HEK293 (cell line): ENCODE measurements around the gene CTF1.

Experiments used
- CTCF ChIA-PET: fragments of 350-600 bp; formaldehyde crosslinking; extraction: SDS; loops from one replicate; lab custom pipeline; 2021; ENCODE audit warnings: antibody characterized with exemption; lab: Yijun Ruan, JAX
- POLR2A ChIA-PET: fragments of 300-600 bp; formaldehyde crosslinking; extraction: SDS; loops from one replicate; lab custom pipeline; 2020; ENCODE audit warnings: antibody characterized with exemption, inconsistent platforms; lab: Yijun Ruan, JAX
- H3K27ac ChIP-seq: fragments of 200-500 bp; sonication (Bioruptor generic); 2 replicates; pipeline ENCODE4 v1.5.1; 2014; ENCODE audit warnings: low read depth, low read length, control low read depth, inconsistent platforms; ENCODE audit errors: extremely low read depth
- H3K36me3 ChIP-seq, 2 experiments: fragments of 200-500 bp in 1 of 2; sonication (Bioruptor generic) in 1 of 2; 1 replicate in 1 of 2; 2 replicates in 1 of 2; pipeline ENCODE4 v1.5.1; 2014 to 2017; ENCODE audit warnings: inconsistent platforms in 2 of 2, low read length in 2 of 2; ENCODE audit not compliant: control insufficient read depth in 2 of 2, insufficient read depth in 1 of 2
- H3K4me1 ChIP-seq: fragments of 200-500 bp; sonication (Bioruptor generic); 2 replicates; pipeline ENCODE4 v1.5.1; 2014; ENCODE audit warnings: mild to moderate bottlenecking, low read length, inconsistent platforms; ENCODE audit not compliant: control insufficient read depth, insufficient read depth
- H3K4me3 ChIP-seq: 2 replicates; pipeline ENCODE4 v1.5.1; 2011; ENCODE audit warnings: low read depth, mild to moderate bottlenecking, control low read depth, low read length, moderate library complexity
- H3K9me3 ChIP-seq: fragments of 200-500 bp; sonication (Bioruptor generic); 2 replicates; pipeline ENCODE4 v1.5.1; 2014; ENCODE audit warnings: low read depth, low read length, inconsistent platforms; ENCODE audit not compliant: control insufficient read depth, insufficient read depth
- GLIS1 ChIP-seq: fragments of 450-650 bp; formaldehyde crosslinking; IDR thresholded peaks from 2 replicates; pipeline ENCODE4 v1.5.1; 2016; ENCODE audit warnings: missing biosample characterization, missing genetic modification characterization
- KLF1 ChIP-seq: fragments of 450-650 bp; formaldehyde crosslinking; IDR thresholded peaks from 2 replicates; pipeline ENCODE4 v1.5.1; 2016; ENCODE audit warnings: missing biosample characterization, missing genetic modification characterization
- KLF7 ChIP-seq: fragments of 450-650 bp; formaldehyde crosslinking; IDR thresholded peaks from 2 replicates; pipeline ENCODE4 v1.5.1; 2016; ENCODE audit warnings: missing biosample characterization, missing genetic modification characterization, borderline replicate concordance
- KLF8 ChIP-seq: fragments of 450-650 bp; formaldehyde crosslinking; IDR thresholded peaks from 2 replicates; pipeline ENCODE4 v1.5.1; 2016; ENCODE audit warnings: missing biosample characterization, missing genetic modification characterization
- MYNN ChIP-seq: fragments of 450-650 bp; formaldehyde crosslinking; IDR thresholded peaks from 2 replicates; pipeline ENCODE4 v1.5.1; 2016; ENCODE audit warnings: missing biosample characterization, missing genetic modification characterization, borderline replicate concordance
- YY2 ChIP-seq: fragments of 450-650 bp; formaldehyde crosslinking; IDR thresholded peaks from 2 replicates; pipeline ENCODE4 v1.5.1; 2016; ENCODE audit warnings: missing biosample characterization, missing genetic modification characterization
- ZFP41 ChIP-seq: fragments of 450-650 bp; formaldehyde crosslinking; IDR thresholded peaks from 2 replicates; pipeline ENCODE4 v1.5.1; 2016; ENCODE audit warnings: missing biosample characterization, missing genetic modification characterization, borderline replicate concordance
- ZIC2 ChIP-seq: fragments of 450-650 bp; formaldehyde crosslinking; IDR thresholded peaks from 2 replicates; pipeline ENCODE4 v1.5.1; 2016; ENCODE audit warnings: missing biosample characterization, missing genetic modification characterization
- ZNF274 ChIP-seq, 2 experiments: fragments of 200-500 bp in 1 of 2; fragments of 450-650 bp in 1 of 2; sonication (Bioruptor generic) in 1 of 2; formaldehyde crosslinking in 1 of 2; IDR thresholded peaks; 2 replicates each; pipeline versions ENCODE4 v1.5.1 to v1.6.1; 2014 to 2016; ENCODE audit warnings: borderline replicate concordance in 1 of 2, inconsistent platforms in 1 of 2, low read length in 1 of 2, missing biosample characterization in 1 of 2, missing genetic modification characterization in 1 of 2
- ZNF600 ChIP-seq: fragments of 450-650 bp; formaldehyde crosslinking; IDR thresholded peaks from 2 replicates; pipeline ENCODE4 v1.5.1; 2016; ENCODE audit warnings: missing biosample characterization, missing genetic modification characterization
- ZNF621 ChIP-seq: fragments of 450-650 bp; formaldehyde crosslinking; IDR thresholded peaks from 2 replicates; pipeline ENCODE4 v1.5.1; 2017; ENCODE audit warnings: missing biosample characterization, missing genetic modification characterization
- ZNF792 ChIP-seq: fragments of 450-650 bp; formaldehyde crosslinking; IDR thresholded peaks from 2 replicates; pipeline ENCODE4 v1.5.1; 2016; ENCODE audit warnings: missing biosample characterization, missing genetic modification characterization
- TF ChIP-seq, protein P1 (sequence below): fragments of 450-650 bp; formaldehyde crosslinking; conservative IDR thresholded peaks from 2 replicates; pipeline ENCODE4 v1.5.1; 2016; ENCODE audit warnings: low read depth, missing biosample characterization, missing genetic modification characterization
- TF ChIP-seq, protein P2 (sequence below): fragments of 450-650 bp; formaldehyde crosslinking; IDR thresholded peaks from 2 replicates; pipeline ENCODE4 v1.5.1; 2017; ENCODE audit warnings: missing biosample characterization, missing genetic modification characterization

The CTF1 gene

DNA sequence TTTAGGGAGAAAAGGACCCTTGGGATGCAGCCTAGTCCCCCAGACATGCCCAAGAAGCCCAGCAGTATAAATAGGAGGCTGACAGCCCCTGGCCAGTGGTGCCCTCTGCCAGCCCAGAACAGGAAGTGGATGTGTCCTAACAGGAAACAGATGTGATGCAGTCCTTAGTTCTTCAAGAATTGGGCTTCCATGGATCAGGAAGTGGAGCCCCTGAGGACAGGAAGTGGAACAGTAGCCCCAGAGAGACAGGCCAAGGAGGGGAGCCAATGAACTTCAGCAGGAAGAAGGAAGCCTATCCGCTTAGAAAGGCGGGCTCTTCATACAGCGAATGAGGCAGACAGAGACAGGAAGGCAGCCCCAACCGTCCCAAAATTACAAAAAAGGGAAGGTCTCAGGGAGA lies 7.2 kb downstream of the CTF1 start (continued):
- TF ChIP-seq ZNF621 (tag by site-specific recombination): no peak

DNA sequence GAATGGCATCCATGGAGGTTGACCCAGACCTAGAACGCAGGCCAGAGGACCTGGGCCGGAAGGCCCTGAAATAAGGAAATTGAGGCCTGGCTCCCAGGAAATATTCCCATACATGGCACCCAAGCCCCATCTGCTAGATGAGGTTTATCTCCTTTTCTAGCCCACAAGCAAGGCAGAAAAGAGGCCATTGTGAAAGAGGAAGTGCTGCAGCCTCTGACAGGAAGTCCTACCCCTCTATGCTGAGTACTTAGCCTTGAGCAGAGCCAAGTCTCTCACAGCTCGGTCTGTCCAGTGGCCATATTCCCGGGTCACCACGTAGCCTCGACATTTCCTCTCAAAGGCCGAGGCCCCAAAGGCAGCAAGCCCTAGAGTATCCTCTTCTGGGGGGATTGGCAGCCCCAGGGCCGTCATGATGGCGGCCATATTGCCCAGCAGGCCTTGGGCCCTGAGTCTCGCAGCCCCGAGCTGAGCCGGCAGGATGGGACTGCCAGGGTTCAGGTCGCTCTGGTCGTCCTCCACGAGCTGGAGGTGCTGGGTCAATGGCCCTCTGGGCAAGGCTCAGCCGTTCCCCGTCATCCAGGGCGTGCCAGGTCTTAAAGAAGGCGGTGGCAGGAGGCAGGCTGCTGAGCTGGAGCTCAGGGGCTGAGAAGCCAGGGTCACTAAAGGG lies 7.8 kb downstream of the CTF1 start:
- TF ChIP-seq ZNF274 (IDR thresholded peaks at IDR 0.05; ENCODE audit: low read length) (no peak), ZNF274 (tag by site-specific recombination; IDR thresholded peaks at IDR 0.05; ENCODE audit: borderline replicate concordance) (no peak)
- TF ChIP-seq, protein P1, sequence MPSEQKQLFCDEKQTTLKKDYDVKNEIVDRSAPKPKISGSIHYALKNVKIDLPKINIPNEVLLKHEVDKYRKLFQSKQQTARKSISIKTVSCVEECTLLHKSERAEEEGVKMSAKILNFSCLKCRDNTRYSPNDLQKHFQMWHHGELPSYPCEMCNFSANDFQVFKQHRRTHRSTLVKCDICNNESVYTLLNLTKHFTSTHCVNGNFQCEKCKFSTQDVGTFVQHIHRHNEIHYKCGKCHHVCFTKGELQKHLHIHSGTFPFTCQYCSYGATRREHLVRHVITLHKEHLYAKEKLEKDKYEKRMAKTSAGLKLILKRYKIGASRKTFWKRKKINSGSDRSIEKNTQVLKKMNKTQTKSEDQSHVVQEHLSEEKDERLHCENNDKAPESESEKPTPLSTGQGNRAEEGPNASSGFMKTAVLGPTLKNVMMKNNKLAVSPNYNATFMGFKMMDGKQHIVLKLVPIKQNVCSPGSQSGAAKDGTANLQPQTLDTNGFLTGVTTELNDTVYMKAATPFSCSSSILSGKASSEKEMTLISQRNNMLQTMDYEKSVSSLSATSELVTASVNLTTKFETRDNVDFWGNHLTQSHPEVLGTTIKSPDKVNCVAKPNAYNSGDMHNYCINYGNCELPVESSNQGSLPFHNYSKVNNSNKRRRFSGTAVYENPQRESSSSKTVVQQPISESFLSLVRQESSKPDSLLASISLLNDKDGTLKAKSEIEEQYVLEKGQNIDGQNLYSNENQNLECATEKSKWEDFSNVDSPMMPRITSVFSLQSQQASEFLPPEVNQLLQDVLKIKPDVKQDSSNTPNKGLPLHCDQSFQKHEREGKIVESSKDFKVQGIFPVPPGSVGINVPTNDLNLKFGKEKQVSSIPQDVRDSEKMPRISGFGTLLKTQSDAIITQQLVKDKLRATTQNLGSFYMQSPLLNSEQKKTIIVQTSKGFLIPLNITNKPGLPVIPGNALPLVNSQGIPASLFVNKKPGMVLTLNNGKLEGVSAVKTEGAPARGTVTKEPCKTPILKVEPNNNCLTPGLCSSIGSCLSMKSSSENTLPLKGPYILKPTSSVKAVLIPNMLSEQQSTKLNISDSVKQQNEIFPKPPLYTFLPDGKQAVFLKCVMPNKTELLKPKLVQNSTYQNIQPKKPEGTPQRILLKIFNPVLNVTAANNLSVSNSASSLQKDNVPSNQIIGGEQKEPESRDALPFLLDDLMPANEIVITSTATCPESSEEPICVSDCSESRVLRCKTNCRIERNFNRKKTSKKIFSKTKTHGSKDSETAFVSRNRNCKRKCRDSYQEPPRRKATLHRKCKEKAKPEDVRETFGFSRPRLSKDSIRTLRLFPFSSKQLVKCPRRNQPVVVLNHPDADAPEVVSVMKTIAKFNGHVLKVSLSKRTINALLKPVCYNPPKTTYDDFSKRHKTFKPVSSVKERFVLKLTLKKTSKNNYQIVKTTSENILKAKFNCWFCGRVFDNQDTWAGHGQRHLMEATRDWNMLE: peak; percentile 8; the same call in 1 of the 2 replicates
- TF ChIP-seq, all 188 proteins: peak for 1
- no peaks in the 10 kb centered on the region for H3K4me1 ChIP-seq
- no peak overlapping the region for H3K4me3 ChIP-seq
- H3K27ac ChIP-seq: no peak overlapping the region
- POLR2A ChIA-PET: interaction anchor here (0.5 to 0.6 kb wide), 2 partner anchors 57 to 162 kb away, joined by 4 read pairs; no protein-coding TSS in a partner anchor
- CTCF ChIA-PET: interaction anchor here (1.2 kb wide), 1 partner anchor 60 kb away, joined by 6 read pairs; no protein-coding TSS in a partner anchor
- H3K36me3 ChIP-seq: no peaks in the 10 kb centered on the region
- no peaks in the 10 kb centered on the region for H3K9me3 ChIP-seq

DNA sequence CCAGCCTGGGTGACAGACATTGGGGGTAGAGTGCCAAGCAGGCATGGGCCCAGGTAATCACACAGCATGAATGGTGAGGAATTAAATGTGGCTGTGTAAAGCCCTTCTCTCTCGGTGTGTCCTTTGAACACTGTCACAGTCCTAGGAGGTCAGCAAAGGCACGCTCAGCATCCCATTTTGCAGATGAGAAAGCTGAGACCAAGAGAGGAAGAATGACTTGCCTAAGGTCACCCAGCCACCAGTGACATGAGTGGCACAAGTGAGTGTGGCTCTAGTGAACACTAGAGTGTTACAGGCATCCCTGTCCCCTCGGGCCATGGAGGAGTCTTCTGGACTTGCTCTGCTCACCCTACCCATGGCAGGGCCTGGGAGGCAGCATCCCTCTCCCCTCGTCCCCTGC lies 10.7 kb downstream of the CTF1 start:
- Histone ChIP-seq H3K9me3 (no peaks in the 10 kb centered on the region), H3K27ac (no peak overlapping the region), H3K4me1 (no peaks in the 10 kb centered on the region), H3K36me3 (no peaks in the 10 kb centered on the region), H3K4me3 (no peak overlapping the region)
- no peak for TF ChIP-seq MYNN
- no peak for TF ChIP-seq ZFP41 (tag by site-specific recombination)
- TF ChIP-seq YY2 (tag by site-specific recombination): no peak
- TF ChIP-seq KLF8: no peak
- POLR2A ChIA-PET: no interaction called here
- CTCF ChIA-PET: interaction anchor here (1.3 to 3.5 kb wide), 3 partner anchors 9 to 63 kb away, joined by 4 to 14 read pairs (median 6); no protein-coding TSS in a partner anchor

DNA sequence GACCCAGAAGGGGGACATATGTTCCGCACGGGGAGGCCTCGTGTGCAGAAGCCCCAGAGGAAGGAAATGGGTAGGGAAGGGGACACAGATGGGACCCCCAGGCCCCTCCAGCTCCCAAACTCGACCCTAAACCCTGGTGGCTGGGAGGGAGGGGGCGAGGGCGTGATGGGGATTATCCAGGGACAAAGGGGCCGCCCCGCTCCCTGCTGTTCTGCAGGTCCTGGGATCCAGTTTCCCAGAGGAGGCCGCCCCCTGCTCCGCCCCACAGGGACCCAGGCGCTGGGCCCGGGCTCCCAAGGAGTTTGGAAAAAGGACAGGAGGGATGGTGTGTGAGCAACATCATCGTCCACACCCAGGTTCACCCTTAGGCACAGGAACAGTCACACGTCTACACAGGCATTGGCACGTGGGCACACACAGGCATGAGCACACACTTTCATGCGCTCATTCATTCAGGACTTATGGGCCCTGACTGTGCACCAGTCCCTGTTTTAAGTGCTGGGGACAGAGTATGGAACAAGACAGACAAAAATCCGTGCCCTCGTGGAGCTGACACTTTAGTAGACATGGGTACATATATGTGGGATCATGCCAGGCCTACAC lies 14.1 kb downstream of the CTF1 start:
- Histone ChIP-seq H3K36me3 (no peaks in the 10 kb centered on the region), H3K27ac (no peak overlapping the region), H3K9me3 (no peaks in the 10 kb centered on the region), H3K4me1 (no peaks in the 10 kb centered on the region), H3K4me3 (no peak overlapping the region)
- CTCF ChIA-PET: interaction anchor here (0.7 kb wide), 1 partner anchor 461 kb away, joined by 3 read pairs; no protein-coding TSS in a partner anchor
- POLR2A ChIA-PET: no interaction called here
- TF ChIP-seq ZNF792 (no peak), ZIC2 (tag by site-specific recombination) (no peak), KLF1 (tag by site-specific recombination) (peak; percentile 85), GLIS1 (peak; percentile 71), KLF7 (tag by site-specific recombination) (no peak), ZNF600 (tag by site-specific recombination) (0 out of 2 replicates have a peak, but pooled peaks have one; percentile 25)
- TF ChIP-seq, protein P2, sequence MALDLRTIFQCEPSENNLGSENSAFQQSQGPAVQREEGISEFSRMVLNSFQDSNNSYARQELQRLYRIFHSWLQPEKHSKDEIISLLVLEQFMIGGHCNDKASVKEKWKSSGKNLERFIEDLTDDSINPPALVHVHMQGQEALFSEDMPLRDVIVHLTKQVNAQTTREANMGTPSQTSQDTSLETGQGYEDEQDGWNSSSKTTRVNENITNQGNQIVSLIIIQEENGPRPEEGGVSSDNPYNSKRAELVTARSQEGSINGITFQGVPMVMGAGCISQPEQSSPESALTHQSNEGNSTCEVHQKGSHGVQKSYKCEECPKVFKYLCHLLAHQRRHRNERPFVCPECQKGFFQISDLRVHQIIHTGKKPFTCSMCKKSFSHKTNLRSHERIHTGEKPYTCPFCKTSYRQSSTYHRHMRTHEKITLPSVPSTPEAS (tag by site-specific recombination): peak; percentile 65; the same call in 1 of the 2 replicates
